ENCODE data around the gene TUT1.

TUT1 gene

GRCh38 chr11:62614275-62614674, 23.0 kb upstream of the TUT1 start:
- no peak overlapping the region for H3K4me2 ChIP-seq (ENCODE audit: insufficient read depth, low read length, poor library complexity, severe bottlenecking)
- H3K4ac ChIP-seq (ENCODE audit: low read length), result no peak overlapping the region
- no peak overlapping the region for H4K91ac ChIP-seq (ENCODE audit: low read depth, low read length, poor library complexity)
- H2BK5ac ChIP-seq (ENCODE audit: low read length), result no peak overlapping the region
- no peak overlapping the region for H3K14ac ChIP-seq (ENCODE audit: low read length)
- no peak overlapping the region for H2AK5ac ChIP-seq (ENCODE audit: low read depth, low read length)
- no peak overlapping the region for H2AFZ ChIP-seq (ENCODE audit: low read length)
- H3K36me3 ChIP-seq (replicated peaks in 1 of 2; ENCODE audit: control insufficient read depth in 2 of 2, insufficient read depth in 2 of 2, low read length in 2 of 2), result peaks cover 8 to 33% of the 10 kb centered on the region in 2 donors
- no peak overlapping the region for H3K27ac ChIP-seq (replicated peaks; ENCODE audit: low read length)
- DNase-seq (ENCODE audit: low spot score), result no peak
- H2BK120ac ChIP-seq (ENCODE audit: low read depth, low read length), result no peak overlapping the region
- H3K9ac ChIP-seq (ENCODE audit: low read depth, low read length, poor library complexity), result no peak overlapping the region
- no CpG with 5 or more reads among the region's 8 CpGs for WGBS, 2 donors (ENCODE audit: extremely low coverage in 2 of 2, insufficient read length in 2 of 2, insufficient replicate concordance in 1 of 2)
- no peak overlapping the region for H4K8ac ChIP-seq (ENCODE audit: low read depth, low read length)
- H3K4me1 ChIP-seq (ENCODE audit: control insufficient read depth in 2 of 2, insufficient read depth in 1 of 2, low read depth in 1 of 2, low read length in 2 of 2), result peaks cover 8 to 15% of the 10 kb centered on the region in 2 donors
- H2BK15ac ChIP-seq (ENCODE audit: low read length), result no peak overlapping the region
- no peak overlapping the region for H3K23ac ChIP-seq (ENCODE audit: low read depth, low read length, poor library complexity)
- no peak overlapping the region for H3K4me3 ChIP-seq (ENCODE audit: low read length in 2 of 2)
- H3K27me3 ChIP-seq (ENCODE audit: control insufficient read depth in 3 of 3, insufficient read depth in 3 of 3, low read depth in 1 of 3, low read length in 3 of 3), result no peaks in the 10 kb centered on the region
- H3K79me1 ChIP-seq (ENCODE audit: low read depth, low read length), result peaks cover 3% of the 10 kb centered on the region
- no peak overlapping the region for H3K18ac ChIP-seq (ENCODE audit: low read length)
- H3K9me3 ChIP-seq (replicated peaks in 1 of 2; ENCODE audit: control insufficient read depth in 2 of 2, insufficient read depth in 1 of 2, low read depth in 1 of 2, low read length in 2 of 2), result peaks cover 0 to 2% of the 10 kb centered on the region in 2 donors
- no peak overlapping the region for H2BK12ac ChIP-seq (ENCODE audit: low read length)

GRCh38 chr11:62613291-62613778, 22.0 kb upstream of the TUT1 start:
- H3K14ac ChIP-seq (ENCODE audit: low read length), result peak overlapping the region; percentile 77
- H3K27me3 ChIP-seq (ENCODE audit: control insufficient read depth in 3 of 3, insufficient read depth in 3 of 3, low read depth in 1 of 3, low read length in 3 of 3), result no peaks in the 10 kb centered on the region
- no peak for DNase-seq (ENCODE audit: low spot score)
- no peak overlapping the region for H4K8ac ChIP-seq (ENCODE audit: low read depth, low read length)
- H3K27ac ChIP-seq (replicated peaks; ENCODE audit: low read length), result peak overlapping the region; percentile 54
- peak overlapping the region; percentile 76 for H2AK5ac ChIP-seq (ENCODE audit: low read depth, low read length)
- peak overlapping the region; percentile 78 for H3K4ac ChIP-seq (ENCODE audit: low read length)
- H2BK12ac ChIP-seq (ENCODE audit: low read length), result peak overlapping the region; percentile 8
- no CpG with 5 or more reads among the region's 15 CpGs for WGBS, 2 donors (ENCODE audit: extremely low coverage in 2 of 2, insufficient read length in 2 of 2, insufficient replicate concordance in 1 of 2)
- H3K9ac ChIP-seq (ENCODE audit: low read depth, low read length, poor library complexity), result peak overlapping the region; percentile 46
- peaks cover 3% of the 10 kb centered on the region for H3K79me1 ChIP-seq (ENCODE audit: low read depth, low read length)
- peak overlapping the region; percentile 91 for H2BK15ac ChIP-seq (ENCODE audit: low read length)
- H2BK5ac ChIP-seq (ENCODE audit: low read length), result peak overlapping the region; percentile 89
- H3K36me3 ChIP-seq (replicated peaks in 1 of 2; ENCODE audit: control insufficient read depth in 2 of 2, insufficient read depth in 2 of 2, low read length in 2 of 2), result peaks cover 8 to 28% of the 10 kb centered on the region in 2 donors
- H3K4me1 ChIP-seq (ENCODE audit: control insufficient read depth in 2 of 2, insufficient read depth in 1 of 2, low read depth in 1 of 2, low read length in 2 of 2), result peaks cover 8 to 15% of the 10 kb centered on the region in 2 donors
- H4K91ac ChIP-seq (ENCODE audit: low read depth, low read length, poor library complexity), result no peak overlapping the region
- peak overlapping the region; percentile 89 for H2AFZ ChIP-seq (ENCODE audit: low read length)
- H3K4me2 ChIP-seq (ENCODE audit: insufficient read depth, low read length, poor library complexity, severe bottlenecking), result no peak overlapping the region
- H3K23ac ChIP-seq (ENCODE audit: low read depth, low read length, poor library complexity), result peak overlapping the region; percentile 87
- peak overlapping the region; percentile 27 to 57 for H3K4me3 ChIP-seq (ENCODE audit: low read length in 2 of 2)
- H3K9me3 ChIP-seq (replicated peaks in 1 of 2; ENCODE audit: control insufficient read depth in 2 of 2, insufficient read depth in 1 of 2, low read depth in 1 of 2, low read length in 2 of 2), result peaks cover 0 to 2% of the 10 kb centered on the region in 2 donors
- peak overlapping the region; percentile 94 for H3K18ac ChIP-seq (ENCODE audit: low read length)
- H2BK120ac ChIP-seq (ENCODE audit: low read depth, low read length), result no peak overlapping the region

GRCh38 chr11:62612366-62613290, 21.3 kb upstream of the TUT1 start, which contains the start of the genes EML3 and ROM1:
TSS of gene EML3 (minus strand) at chr11:62612775. CDS start at chr11:62612457, 318 bp downstream.
TSS of gene ROM1 (plus strand) at chr11:62613257. CDS start at chr11:62613282, 25 bp downstream.
- Histone ChIP-seq H2BK120ac (ENCODE audit: low read depth, low read length) (peak within 1 kb of the TSS; percentile 6), H3K4ac (ENCODE audit: low read length) (peak within 1 kb of the TSS; percentile 85), H3K9ac (ENCODE audit: low read depth, low read length, poor library complexity) (peak within 1 kb of the TSS; percentile 89), H4K91ac (ENCODE audit: low read depth, low read length, poor library complexity) (no peak within 1 kb of the TSS), H2AFZ (ENCODE audit: low read length) (peak within 1 kb of the TSS; percentile 89), H3K14ac (ENCODE audit: low read length) (peak within 1 kb of the TSS; percentile 77), H3K4me1 (ENCODE audit: control insufficient read depth in 2 of 2, insufficient read depth in 1 of 2, low read depth in 1 of 2, low read length in 2 of 2) (peaks cover 8 to 15% of the 10 kb centered on the region in 2 donors), H3K23ac (ENCODE audit: low read depth, low read length, poor library complexity) (peak within 1 kb of the TSS; percentile 87), H3K9me3 (replicated peaks in 1 of 2; ENCODE audit: control insufficient read depth in 2 of 2, insufficient read depth in 1 of 2, low read depth in 1 of 2, low read length in 2 of 2) (peaks cover 0 to 2% of the 10 kb centered on the region in 2 donors), H2AK5ac (ENCODE audit: low read depth, low read length) (peak within 1 kb of the TSS; percentile 95), H3K18ac (ENCODE audit: low read length) (peak within 1 kb of the TSS; percentile 94), H3K4me3 (ENCODE audit: low read length in 2 of 2) (peak within 1 kb of the TSS; percentile 57 to 88), H2BK5ac (ENCODE audit: low read length) (peak within 1 kb of the TSS; percentile 89), H3K79me1 (ENCODE audit: low read depth, low read length) (peaks cover 3% of the 10 kb centered on the region), H3K27me3 (ENCODE audit: control insufficient read depth in 3 of 3, insufficient read depth in 3 of 3, low read depth in 1 of 3, low read length in 3 of 3) (no peaks in the 10 kb centered on the region), H3K36me3 (replicated peaks in 1 of 2; ENCODE audit: control insufficient read depth in 2 of 2, insufficient read depth in 2 of 2, low read length in 2 of 2) (peaks cover 8 to 34% of the 10 kb centered on the region in 2 donors), H2BK15ac (ENCODE audit: low read length) (peak within 1 kb of the TSS; percentile 91), H3K4me2 (ENCODE audit: insufficient read depth, low read length, poor library complexity, severe bottlenecking) (peak within 1 kb of the TSS; percentile 80), H4K8ac (ENCODE audit: low read depth, low read length) (no peak within 1 kb of the TSS), H3K27ac (replicated peaks; ENCODE audit: low read length) (peak within 1 kb of the TSS; percentile 54), H2BK12ac (ENCODE audit: low read length) (peak within 1 kb of the TSS; percentile 30)
- no CpG with 5 or more reads among the region's 91 CpGs for WGBS, 2 donors (ENCODE audit: extremely low coverage in 2 of 2, insufficient read length in 2 of 2, insufficient replicate concordance in 1 of 2)
- DNase-seq (ENCODE audit: low spot score), result peak; percentile 94

Measured in neuronal stem cell (in vitro differentiated cells).